Suprapubic skin (tissue), 4 donors: ENCODE data around the gene LETM1. TPM values are rescaled to one million over a fixed set of nuclear protein-coding genes. Genes with fewer than 3 reads are reported as not detected.

Experiments used
- DNase-seq, 2 donors: peaks; one replicate each; pipeline ENCODE4 v3.0.0-alpha.2; 2019; ENCODE audit warnings: low spot score in 2 of 2
- H3K27ac ChIP-seq: fragments of 200-600 bp; sonication (generic); one replicate; pipeline ENCODE4 v1.5.1; 2019
- H3K27me3 ChIP-seq: fragments of 200-600 bp; sonication (generic); one replicate; pipeline ENCODE4 v1.5.1; 2019
- H3K36me3 ChIP-seq: fragments of 200-600 bp; sonication (generic); one replicate; pipeline ENCODE4 v1.5.1; 2019
- H3K4me1 ChIP-seq: fragments of 200-600 bp; sonication (generic); one replicate; pipeline ENCODE4 v1.5.1; 2019
- H3K4me3 ChIP-seq: fragments of 200-600 bp; sonication (generic); one replicate; pipeline ENCODE4 v1.5.1; 2019; ENCODE audit warnings: mild to moderate bottlenecking
- H3K9me3 ChIP-seq: fragments of 200-600 bp; sonication (generic); one replicate; pipeline ENCODE4 v1.5.1; 2019
- EP300 ChIP-seq: sonication (generic); formaldehyde crosslinking; IDR thresholded peaks from one replicate; pipeline ENCODE4 v1.6.1; 2017; ENCODE audit warnings: antibody characterized with exemption
- POLR2A ChIP-seq, 2 donors: fragments of 450-650 bp; IDR thresholded peaks; one replicate each; pipeline ENCODE4 v1.6.1; 2017; ENCODE audit warnings: antibody characterized with exemption in 2 of 2, mild to moderate bottlenecking in 2 of 2, moderate library complexity in 2 of 2
- POLR2AphosphoS5 ChIP-seq, 3 donors: sonication (generic); formaldehyde crosslinking; IDR thresholded peaks; one replicate each; pipeline ENCODE4 v1.6.1; 2017; ENCODE audit warnings: antibody characterized with exemption in 3 of 3
- WGBS: methylation state at CpG from one replicate; pipeline ENCODE4 v1.1.5; 2018; 5-methylcytosine and 5-hydroxymethylcytosine counted together
- total RNA-seq, 4 donors: library from RNA; depleted of rRNA; stranded (reverse); fragments of >200 nt; gene quantifications; one replicate each; pipeline ENCODE4 v1.1.0, GENCODE V29; 2016
- TF ChIP-seq, protein P1 (sequence below), 2 donors: fragments of 200-600 bp in 1 of 2; fragments of 450-650 bp in 1 of 2; sonication (generic) in 1 of 2; IDR thresholded peaks; one replicate each; pipeline ENCODE4 v1.5.1; 2016 to 2019; ENCODE audit warnings: antibody characterized with exemption in 2 of 2, mild to moderate bottlenecking in 1 of 2, moderate library complexity in 1 of 2

LETM1 gene
- total RNA-seq, 4 donors from 2014 or later: 64.0 to 73.5 (median 65.2) TPM

DNA sequence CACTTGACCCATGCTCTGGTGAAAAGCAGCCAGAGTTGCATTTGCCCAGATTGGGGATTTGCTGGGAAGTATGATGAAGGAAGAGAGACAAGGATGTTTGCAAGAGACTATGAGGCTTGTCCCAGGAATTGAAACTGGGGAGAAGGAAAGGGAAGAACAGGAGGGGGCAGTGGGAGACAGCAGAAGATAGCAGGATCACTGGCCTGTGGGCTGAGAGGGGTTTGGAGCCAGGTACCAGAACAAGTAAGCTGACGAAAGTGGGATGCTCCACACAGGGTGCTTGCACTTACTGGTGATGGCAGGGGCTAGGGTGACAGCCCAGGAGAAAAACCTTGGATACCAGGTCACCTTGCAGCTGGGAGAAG is 3.4 kb upstream of the LETM1 start:
- 85% methylated on average over 1 of the region's 1 CpG for WGBS

DNA sequence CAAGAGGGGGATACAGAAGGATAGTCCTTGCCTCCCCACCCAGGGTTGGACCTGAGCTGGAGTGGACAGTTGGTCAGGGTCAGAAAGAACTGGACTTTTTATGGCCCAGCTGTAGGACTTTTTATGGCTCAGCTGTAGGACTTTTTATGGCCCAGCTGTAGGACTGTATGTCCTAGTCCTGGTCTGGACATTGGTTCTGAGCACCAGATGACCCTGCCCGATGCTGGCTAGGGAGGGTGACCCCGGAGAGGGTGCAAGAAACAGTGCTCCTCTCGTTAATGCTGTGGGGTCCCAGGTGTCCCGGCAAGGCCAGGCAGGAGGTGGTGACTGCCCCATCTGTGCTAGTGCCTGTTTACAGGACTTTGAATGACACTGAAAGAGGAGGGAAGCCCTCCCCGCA is 2.0 kb upstream of the LETM1 start:
- Histone ChIP-seq H3K4me3 (no peak overlapping the region), H3K27me3 (no peaks in the 10 kb centered on the region)
- 80% methylated on average over 5 of the region's 5 CpGs for WGBS

More for the DNA sequence above, 3.4 kb upstream of the LETM1 start:
- no peaks in the 10 kb centered on the region for H3K36me3 ChIP-seq
- H3K27me3 ChIP-seq: no peaks in the 10 kb centered on the region
- H3K27ac ChIP-seq: no peak overlapping the region
- no peak for DNase-seq
- H3K4me1 ChIP-seq: peaks cover 32% of the 10 kb centered on the region
- H3K9me3 ChIP-seq: no peaks in the 10 kb centered on the region
- TF ChIP-seq, protein P1, sequence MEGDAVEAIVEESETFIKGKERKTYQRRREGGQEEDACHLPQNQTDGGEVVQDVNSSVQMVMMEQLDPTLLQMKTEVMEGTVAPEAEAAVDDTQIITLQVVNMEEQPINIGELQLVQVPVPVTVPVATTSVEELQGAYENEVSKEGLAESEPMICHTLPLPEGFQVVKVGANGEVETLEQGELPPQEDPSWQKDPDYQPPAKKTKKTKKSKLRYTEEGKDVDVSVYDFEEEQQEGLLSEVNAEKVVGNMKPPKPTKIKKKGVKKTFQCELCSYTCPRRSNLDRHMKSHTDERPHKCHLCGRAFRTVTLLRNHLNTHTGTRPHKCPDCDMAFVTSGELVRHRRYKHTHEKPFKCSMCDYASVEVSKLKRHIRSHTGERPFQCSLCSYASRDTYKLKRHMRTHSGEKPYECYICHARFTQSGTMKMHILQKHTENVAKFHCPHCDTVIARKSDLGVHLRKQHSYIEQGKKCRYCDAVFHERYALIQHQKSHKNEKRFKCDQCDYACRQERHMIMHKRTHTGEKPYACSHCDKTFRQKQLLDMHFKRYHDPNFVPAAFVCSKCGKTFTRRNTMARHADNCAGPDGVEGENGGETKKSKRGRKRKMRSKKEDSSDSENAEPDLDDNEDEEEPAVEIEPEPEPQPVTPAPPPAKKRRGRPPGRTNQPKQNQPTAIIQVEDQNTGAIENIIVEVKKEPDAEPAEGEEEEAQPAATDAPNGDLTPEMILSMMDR (IDR thresholded peaks at IDR 0.05): no peak
- TF ChIP-seq POLR2AphosphoS5 (IDR thresholded peaks at IDR 0.05): no peak
- TF ChIP-seq EP300: no peak
- TF ChIP-seq POLR2A (IDR thresholded peaks at IDR 0.05): no peak
- H3K4me3 ChIP-seq: no peak overlapping the region

DNA sequence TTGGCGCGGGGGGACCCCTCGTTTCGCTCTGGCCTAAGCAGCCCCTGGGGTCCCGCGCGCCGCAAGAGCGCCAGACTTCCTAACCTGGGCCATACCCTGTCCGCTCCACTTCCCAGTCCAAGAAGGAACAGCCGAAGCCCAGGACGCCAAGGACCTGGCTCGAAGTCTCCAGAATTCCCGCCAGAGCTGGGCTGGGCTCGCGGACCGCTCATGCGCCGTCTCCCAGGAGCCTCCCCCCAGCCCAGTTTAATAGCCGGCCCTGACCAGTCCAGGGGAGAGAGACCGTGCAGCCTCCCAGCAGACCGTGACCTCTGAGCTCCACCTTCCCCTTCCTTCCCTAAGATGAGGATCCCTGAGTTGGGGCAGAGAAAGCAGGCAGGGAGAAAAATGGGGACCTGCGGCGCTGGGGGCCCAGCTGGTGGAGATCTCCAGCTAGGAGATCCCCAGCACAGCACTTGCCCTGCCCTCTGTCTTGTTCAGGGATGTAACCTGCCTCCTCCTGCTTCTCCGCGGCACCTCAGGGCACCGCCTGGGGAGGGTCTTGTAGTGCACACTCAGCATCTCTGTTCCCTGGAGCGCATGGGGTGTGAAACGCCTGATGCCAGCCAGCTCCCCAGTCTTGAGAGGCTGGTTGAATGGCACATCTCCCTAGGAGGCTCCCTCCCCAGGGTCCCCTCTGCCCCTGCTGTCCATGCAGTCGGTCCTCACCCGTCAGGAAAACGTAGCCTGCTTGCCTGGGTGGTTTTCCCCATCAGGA is 1.2 kb upstream of the LETM1 start:
- Histone ChIP-seq H3K27me3 (no peaks in the 10 kb centered on the region), H3K4me1 (peaks cover 48% of the 10 kb centered on the region), H3K4me3 (peak overlapping the region; percentile 96), H3K27ac (peak overlapping the region; percentile 93), H3K9me3 (no peaks in the 10 kb centered on the region), H3K36me3 (no peaks in the 10 kb centered on the region)
- no peak for DNase-seq
- TF ChIP-seq POLR2A (IDR thresholded peaks at IDR 0.05) (no peak), EP300 (no peak)
- TF ChIP-seq, protein P1 (IDR thresholded peaks at IDR 0.05): no peak
- 27% methylated on average over 11 of the region's 32 CpGs for WGBS

More for the DNA sequence above, 2.0 kb upstream of the LETM1 start:
- Histone ChIP-seq H3K27ac (no peak overlapping the region), H3K36me3 (no peaks in the 10 kb centered on the region), H3K4me1 (peaks cover 44% of the 10 kb centered on the region), H3K9me3 (no peaks in the 10 kb centered on the region)
- TF ChIP-seq, protein P1 (IDR thresholded peaks at IDR 0.05): no peak
- TF ChIP-seq POLR2A (IDR thresholded peaks at IDR 0.05): no peak
- no peak for TF ChIP-seq POLR2AphosphoS5 (IDR thresholded peaks at IDR 0.05)
- no peak for TF ChIP-seq EP300
- no peak for DNase-seq

DNA sequence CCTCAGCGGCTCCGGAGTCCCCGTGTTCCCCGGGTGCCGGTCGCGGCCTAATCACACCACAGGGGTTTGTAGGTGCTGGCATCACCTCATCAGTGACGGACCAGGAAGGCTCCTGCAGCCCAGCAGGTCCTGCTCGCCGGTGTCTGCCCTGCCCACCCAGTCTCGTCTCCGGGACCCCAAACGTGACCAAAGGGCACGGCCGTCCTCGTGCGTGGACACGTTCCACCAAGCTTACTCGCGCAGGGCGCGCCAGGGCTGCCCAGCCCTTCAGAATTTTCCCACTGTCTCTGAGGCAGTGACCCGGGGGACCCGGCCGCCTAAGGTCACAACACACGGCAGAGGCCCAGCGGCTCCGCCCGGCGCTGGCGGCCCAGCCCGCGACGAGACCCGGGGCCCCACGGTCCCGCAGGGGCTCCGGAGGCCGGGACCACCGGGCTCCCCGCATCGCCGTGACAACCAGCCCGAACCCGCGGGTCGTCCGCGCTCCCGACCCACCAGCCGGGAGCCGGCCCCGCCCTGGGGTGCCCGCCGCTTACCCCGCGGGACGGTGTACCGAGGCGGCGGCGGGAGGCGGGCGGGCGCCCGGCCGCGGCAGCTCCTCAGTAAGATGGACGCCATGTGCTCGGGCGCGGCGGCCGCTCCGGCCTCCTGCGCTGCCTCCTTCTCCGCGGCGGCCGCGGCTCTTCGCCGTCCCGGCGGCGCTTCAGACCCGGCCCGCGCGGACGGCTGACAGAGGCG is 454 bp downstream of the LETM1 start:
- WGBS: 0% methylated on average over 7 of the region's 92 CpGs
- Histone ChIP-seq H3K4me3 (peak overlapping the region; percentile 96), H3K27ac (peak overlapping the region; percentile 93), H3K4me1 (peaks cover 59% of the 10 kb centered on the region), H3K9me3 (no peaks in the 10 kb centered on the region), H3K27me3 (no peaks in the 10 kb centered on the region), H3K36me3 (no peaks in the 10 kb centered on the region)
- no peak for DNase-seq
- TF ChIP-seq POLR2AphosphoS5 (IDR thresholded peaks at IDR 0.05) (no peak), EP300 (no peak), POLR2A (IDR thresholded peaks at IDR 0.05) (no peak)
- TF ChIP-seq, protein P1 (IDR thresholded peaks at IDR 0.05): no peak

DNA sequence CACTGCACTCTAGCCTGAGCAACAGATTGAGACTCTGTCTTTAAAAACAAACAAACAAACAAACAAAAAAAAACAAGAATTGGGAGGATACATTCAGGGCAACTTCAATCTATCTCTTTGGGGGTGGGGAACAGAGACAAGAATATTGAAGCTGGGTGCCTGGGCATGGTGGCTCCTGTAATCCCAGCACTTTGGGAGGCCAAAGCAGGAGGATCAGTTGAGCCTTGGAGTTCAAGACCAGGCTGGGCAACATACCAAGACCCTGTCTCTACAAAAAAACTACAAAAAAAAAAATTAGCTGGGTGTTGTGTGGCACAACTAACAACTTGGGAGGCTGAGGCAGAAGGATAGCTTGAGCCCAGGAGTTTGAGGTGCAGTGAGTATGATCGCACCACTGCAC is 1.2 kb downstream of the LETM1 start:
- Histone ChIP-seq H3K9me3 (no peaks in the 10 kb centered on the region), H3K27ac (no peak overlapping the region), H3K4me3 (peak overlapping the region; percentile 96), H3K36me3 (no peaks in the 10 kb centered on the region), H3K27me3 (no peaks in the 10 kb centered on the region), H3K4me1 (peaks cover 59% of the 10 kb centered on the region)
- WGBS: 55% methylated on average over 1 of the region's 1 CpG
- DNase-seq: no peak
- TF ChIP-seq POLR2A (IDR thresholded peaks at IDR 0.05): no peak
- no peak for TF ChIP-seq EP300
- TF ChIP-seq, protein P1 (IDR thresholded peaks at IDR 0.05): no peak
- TF ChIP-seq POLR2AphosphoS5 (IDR thresholded peaks at IDR 0.05): no peak
